GM11168 (cell line): ENCODE results near the gene FNIP2.
"Not testable (repeated sequence)": the region's sequence is repeated elsewhere in the genome, so short reads cannot be mapped to it uniquely, and the experiment has no call there.

ENCODE experiments used
- in situ Hi-C: fragments of 300-500 bp; cut with MboI; formaldehyde crosslinking; loops from one replicate; pipeline ENCODE4 v1.12.0; 2022; ENCODE audit warnings: low sequenced_read_pairs; ENCODE audit not compliant: unreplicated experiment

The FNIP2 gene

DNA sequence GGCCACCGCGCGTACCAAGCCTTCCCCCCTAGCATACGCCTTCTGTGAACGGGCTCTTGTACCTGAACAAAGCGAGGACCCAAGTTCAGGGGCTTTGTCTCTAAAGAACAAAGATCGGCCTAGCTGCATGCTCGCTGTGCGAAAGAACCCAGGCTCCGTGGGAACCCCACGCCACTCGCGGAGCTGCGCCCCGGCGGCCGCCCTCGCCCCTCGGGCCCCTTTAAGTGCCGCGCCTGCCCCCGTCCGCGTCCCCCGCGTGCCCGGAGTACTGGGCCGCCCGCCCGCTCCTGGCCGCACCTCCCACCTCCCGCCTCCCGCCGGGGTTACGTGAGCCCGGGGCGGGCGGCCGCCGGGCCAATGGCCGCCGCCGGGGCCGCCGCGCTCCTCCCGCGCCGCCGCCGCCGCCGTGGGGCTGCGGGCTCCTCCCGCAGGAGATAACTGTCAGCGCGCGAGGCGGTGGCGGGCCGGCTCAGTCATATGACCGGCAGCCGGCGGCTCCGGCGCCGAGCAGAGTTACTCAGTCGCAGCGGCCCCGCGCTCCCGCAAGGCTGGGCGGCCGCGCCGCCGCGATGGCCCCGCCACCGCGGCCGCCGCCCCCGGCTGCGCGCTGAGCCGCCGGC lies at the start of gene FNIP2:
TSS of gene FNIP2 (plus strand) at position 472 of the 620 bp plus-strand sequence. CDS start 187 bp downstream, outside the sequence.
- in situ Hi-C loops = no loop called here

DNA sequence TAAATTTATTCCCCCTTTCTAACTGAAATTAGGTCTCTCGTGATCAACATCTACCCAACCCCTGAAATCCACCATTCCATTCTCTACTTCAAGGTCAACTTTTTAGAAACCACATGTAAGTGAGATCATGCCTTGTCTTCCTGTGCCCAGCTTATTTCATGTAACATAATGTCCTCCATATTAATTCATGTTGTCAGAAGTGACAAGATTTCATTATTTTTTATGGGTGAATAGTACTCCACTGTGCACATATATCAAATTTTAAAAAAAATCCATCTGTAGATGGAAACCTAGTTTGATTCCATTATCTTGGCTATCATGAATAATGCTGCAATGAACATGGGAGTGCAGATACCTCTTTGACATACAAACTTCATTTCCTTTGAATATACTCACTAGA lies 47.1 kb upstream of the FNIP2 start:
- in situ Hi-C loops = loop anchor here (10.0 kb wide), 1 partner anchor 723 kb away; no protein-coding TSS in a partner anchor

DNA sequence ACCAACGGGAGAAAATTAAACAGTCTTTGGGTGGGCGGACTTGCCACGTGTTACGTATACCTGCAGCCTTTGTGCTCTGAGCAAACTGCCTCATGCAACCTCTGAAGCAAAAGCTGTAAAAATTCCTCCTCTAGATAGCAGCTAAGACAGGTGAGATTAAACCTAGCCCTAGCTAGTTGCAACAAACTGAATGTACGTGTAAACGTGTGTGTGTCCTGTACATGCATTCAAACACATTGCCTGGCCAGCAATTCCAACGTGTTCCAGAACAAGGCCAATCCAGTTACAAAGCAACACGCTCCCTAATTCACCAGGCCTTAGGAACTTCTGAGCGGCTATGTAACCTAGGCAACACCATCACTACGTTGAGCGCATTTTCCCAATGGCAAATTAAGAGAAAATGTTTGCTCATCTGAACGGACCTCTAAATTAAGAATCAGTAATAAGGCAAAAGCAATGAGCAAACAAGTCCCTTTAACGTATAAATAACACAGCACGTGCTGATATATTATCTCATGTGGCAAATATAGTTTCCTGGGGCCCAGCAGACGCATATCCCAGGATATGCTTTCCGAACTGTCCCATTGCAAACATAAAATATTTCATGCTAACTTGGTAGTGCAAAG lies 46.4 kb upstream of the FNIP2 start:
- in situ Hi-C loops = loop anchor here (10.0 kb wide), 1 partner anchor 722 kb away; no protein-coding TSS in a partner anchor

DNA sequence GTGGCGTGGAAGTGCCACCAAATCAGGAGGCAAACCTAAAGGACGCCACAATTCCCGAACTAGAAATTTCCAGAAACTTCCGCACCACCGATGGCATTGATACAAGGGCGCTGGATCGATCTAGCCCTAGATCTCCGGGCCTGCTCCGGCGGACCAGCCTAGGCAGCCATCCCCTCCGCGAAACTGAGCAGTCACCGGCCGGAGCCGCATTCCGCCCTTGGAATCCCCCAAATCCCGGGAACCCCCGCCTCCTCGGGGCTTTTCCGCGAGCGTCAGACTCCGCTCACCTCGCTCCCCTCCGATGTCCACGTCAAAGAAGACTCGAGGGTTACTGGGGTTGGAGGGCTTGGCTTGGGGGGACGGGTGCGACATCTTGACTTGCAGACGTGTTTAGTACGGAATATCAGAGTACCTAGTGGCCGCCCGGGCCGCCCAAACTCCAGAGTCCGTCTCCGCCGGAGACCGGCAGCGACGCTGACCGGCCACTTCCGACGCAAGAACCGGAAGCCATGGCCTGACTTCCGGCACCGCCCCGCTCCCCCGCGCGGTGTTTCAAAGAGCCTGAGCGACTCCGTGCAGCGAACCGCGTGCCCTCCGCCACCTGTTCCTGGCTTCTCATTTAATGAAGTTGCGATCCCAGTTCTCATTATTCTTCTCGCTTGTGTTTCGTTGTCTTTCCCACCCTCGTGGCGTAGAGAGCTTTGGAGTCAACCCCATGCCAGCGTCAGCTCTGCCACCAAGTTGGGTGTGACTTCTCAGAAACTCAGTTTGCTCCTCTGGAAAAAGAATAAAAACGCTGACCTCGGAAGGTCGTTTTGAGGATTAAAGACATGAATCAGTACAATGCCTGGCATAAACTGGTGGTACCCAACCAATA lies 45.7 kb upstream of the FNIP2 start, which contains the start of gene PPID:
TSS of gene PPID (minus strand) at position 480 of the 877 bp plus-strand sequence. CDS start at position 372, 108 bp downstream.
- in situ Hi-C loops = loop anchor here (10.0 kb wide), 1 partner anchor 722 kb away; no protein-coding TSS in a partner anchor

- in situ Hi-C loops = loop anchor here (10.0 kb wide), 1 partner anchor 720 kb away; no protein-coding TSS in a partner anchor
These were observed 44.2 kb upstream of the FNIP2 start for GRCh38 chr4:158724637-158725036.

- in situ Hi-C loops = loop anchor here (10.0 kb wide), 1 partner anchor 718 kb away; no protein-coding TSS in a partner anchor
These were observed 42.2 kb upstream of the FNIP2 start for GRCh38 chr4:158726633-158727032.

- in situ Hi-C loops = loop anchor here (10.0 kb wide), 1 partner anchor 717 kb away; no protein-coding TSS in a partner anchor
These were observed 40.6 kb upstream of the FNIP2 start for GRCh38 chr4:158728236-158728635.

DNA sequence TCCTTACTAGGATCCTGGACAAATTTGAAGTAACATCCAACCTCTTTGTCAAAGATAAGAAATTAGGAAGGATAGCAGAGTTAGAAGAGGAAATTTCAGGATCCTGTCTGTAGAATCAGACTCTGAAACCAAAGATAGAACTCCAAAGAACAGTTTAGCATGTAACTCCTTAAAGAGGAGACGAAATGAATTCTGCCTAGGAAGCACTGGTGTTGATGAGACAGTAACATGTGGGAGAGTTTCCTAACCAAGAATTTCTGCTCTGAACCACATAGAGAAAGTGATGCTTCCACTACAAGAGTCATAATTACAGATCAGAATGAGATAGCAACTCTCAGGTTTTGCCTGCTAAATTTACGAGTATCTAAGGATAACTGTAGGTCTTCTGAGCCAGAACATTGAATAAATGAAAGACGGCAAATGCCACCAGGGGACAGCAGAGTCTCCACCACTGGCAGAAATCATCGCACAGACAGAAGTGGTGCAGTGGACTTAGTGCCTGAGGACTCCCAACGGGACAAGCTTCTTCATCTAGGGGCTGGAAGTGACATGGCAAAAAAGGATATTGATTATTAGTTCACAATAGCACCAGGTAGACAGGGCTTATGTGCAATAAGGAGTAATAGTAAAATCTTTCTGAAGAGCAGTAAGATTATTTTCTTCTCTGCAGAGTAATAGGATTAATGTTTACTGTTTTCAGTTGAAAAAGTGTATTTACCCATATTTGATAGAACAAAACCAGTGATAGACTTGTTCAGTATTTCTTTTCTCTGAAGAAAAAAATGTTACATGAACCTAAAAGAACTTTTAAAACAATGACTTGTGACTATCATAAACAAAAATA lies 38.9 kb upstream of the FNIP2 start:
- in situ Hi-C loops = loop anchor here (5.0 to 10.0 kb wide), 2 partner anchors 107 to 715 kb away; no protein-coding TSS in a partner anchor

GRCh38 chr4:158738866-158739265 lies 30.0 kb upstream of the FNIP2 start:
- in situ Hi-C loops = no loop called here

- in situ Hi-C loops = no loop called here
These were observed 29.2 kb upstream of the FNIP2 start for GRCh38 chr4:158739600-158739999.

GRCh38 chr4:158741326-158742021 lies 27.4 kb upstream of the FNIP2 start:
- in situ Hi-C loops = no loop called here

DNA sequence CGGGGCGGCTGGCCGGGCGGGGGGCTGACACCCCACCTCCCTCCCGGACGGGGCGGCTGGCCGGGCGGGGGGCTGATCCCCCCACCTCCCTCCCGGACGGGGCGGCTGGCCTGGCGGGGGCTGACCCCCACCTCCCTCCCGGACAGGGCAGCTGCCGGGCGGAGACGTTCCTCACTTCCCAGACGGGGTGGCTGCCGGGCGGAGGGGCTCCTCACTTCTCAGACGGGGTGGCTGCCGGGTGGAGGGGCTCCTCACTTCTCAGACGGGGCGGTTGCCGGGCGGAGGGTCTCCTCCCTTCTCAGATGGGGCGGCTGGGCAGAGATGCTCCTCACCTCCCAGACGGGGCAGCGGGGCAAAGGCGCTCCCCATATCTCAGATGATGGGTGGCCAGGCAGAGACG lies 22.3 kb upstream of the FNIP2 start:
- in situ Hi-C loops = not testable (repeated sequence)

DNA sequence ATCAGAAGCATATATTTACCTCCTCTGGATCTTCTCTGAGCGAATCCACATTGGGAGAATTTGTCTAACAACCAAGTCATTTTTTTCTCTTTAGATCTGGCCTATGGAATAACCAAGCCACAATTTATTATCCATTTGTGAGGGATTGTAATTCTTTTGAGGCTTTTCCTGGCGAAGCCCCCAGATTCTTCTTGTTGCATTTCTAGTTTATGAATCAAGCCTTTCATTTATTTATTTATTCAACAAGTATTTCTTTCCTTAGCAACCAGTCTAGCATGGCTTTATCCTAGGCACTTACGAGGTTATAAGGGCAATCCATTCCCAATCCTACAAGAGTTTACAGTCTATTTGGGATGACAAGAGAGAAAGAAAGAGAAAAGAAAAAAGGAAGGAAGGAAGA lies 18.4 kb upstream of the FNIP2 start:
- in situ Hi-C loops = no loop called here

DNA sequence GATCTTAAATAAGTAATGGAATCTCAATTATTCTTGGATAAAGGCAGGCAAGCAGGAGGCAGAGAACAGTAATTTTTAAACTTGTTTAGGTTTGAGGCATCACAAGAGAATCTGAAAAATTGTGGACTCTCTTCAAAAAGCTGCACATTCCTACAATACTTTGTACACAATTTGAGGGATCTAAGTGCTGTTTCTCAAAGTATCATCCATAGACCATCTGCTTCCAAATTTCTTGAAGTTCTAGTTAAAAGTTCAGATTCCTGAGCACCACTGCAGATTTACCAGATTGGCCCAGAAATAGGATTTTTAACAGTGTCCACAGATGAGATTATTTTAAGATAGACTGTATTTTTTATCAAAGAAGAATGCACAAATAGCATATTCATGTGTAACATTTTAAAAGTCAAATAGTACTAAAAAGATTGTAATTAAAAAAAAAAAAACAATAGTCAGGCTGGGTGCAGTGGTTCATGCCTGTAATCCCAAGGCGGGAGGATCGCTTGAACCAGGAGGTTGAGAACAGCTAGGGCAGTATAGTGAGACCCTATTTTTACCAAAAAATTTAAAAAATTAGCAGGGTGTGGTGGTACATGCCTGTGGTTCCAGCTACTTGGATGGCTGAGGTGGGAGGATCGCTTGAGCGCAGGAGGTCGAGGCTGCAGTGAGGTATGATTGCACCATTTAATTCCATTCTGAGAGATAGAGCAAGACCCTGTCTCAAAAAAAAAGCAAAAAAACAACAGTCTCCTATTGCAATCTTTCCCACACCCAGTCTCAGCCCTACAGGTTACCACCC lies 14.2 kb upstream of the FNIP2 start:
- in situ Hi-C loops = no loop called here

DNA sequence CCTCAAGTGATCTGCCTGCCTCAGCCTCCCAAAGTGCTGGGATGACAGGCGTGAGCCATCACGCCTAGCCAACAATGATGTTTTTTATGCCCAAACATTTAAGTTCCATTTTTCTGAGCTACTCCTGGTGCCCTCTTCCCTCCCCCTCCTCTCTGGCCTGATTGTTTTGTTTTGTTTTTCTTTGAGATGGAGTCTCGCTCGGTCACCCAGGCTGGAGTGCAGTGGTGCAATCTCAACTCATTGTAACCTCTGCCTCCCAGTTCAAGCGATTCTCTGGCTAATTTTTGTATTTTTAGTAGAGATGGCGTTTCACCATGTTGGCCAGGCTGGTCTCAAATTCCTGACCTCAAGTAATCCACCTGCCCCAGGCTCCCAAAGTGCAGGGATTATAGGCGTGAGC lies 13.0 kb upstream of the FNIP2 start:
- in situ Hi-C loops = not testable (repeated sequence)

DNA sequence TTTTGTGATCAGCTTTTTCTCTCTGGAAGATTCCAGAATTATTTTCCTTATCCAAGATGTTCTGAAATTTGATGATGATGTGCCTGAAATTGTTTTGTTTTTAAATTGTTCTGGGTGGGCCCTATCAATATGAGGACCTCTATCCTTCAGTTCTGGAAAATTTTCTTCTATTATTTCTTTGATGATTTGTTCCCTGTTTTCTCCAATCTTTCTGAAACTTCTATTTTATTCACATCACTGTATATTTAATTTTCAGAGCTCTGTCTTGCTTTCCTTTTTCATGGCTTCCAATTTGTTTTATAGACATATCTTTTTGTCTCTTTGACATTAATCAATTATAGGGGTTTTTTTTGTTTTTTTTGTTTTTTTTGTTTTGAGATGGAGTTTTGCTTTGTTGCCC lies 12.2 kb upstream of the FNIP2 start:
- in situ Hi-C loops = no loop called here

DNA sequence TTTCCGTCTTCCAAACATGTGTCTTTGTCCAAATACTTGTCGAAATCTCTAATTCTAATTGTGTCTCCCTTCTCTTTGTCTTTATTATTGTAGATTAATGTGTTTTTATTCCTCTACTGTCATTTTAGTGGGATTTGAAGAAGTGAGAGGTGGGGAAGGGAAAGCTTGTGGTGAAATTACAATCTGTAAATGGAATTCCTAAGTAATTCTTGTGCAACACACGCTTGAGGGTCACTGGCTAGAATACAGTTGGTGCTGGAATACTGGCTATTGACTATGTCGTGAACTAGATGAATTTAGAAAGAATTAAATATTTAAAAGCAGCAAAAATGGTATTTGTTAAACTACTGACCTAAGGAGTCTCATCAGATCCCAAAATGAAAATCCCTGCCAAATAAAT lies 10.7 kb upstream of the FNIP2 start:
- in situ Hi-C loops = no loop called here

DNA sequence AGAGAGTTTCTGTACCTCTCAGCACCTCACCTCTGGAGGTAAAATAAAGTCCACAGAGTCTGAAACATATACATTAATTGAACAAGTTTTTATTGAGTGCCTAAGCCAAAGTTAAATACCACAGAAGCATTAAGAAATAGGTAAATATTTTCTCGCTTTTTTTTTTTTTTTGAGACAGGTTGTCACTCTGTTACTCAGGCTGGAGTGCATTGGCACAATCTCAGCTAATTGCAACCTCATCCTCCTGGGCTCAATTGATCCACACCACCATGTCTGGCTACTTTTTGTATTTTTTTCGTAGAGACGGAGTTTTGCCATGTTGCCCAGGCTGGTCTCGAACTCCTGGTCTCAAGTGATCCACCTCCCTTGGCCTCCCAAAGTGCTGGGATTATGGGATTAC lies 10.1 kb upstream of the FNIP2 start:
- in situ Hi-C loops = no loop called here
